VCaP (cell line): ENCODE data around the gene HHAT.

ENCODE experiments used
- H3K27ac ChIP-seq: fragments of 450-650 bp; 2 replicates; pipeline ENCODE4 v1.5.1; 2017
- CTCF ChIP-seq: fragments of 450-650 bp; conservative IDR thresholded peaks from 2 replicates; pipeline ENCODE4 v1.5.1; 2017; ENCODE audit warnings: mild to moderate bottlenecking, moderate library complexity

Gene HHAT

GRCh38 chr1:210685295-210685650, 356.6 kb downstream of the HHAT start:
- H3K27ac ChIP-seq: no peak overlapping the region
- no peak for TF ChIP-seq CTCF

GRCh38 chr1:210686841-210687240, 358.1 kb downstream of the HHAT start:
- H3K27ac ChIP-seq: no peak overlapping the region
- no peak for TF ChIP-seq CTCF

- TF ChIP-seq CTCF: no peak
- no peak overlapping the region for H3K27ac ChIP-seq
Observed at GRCh38 chr1:210687582-210688279, 359.0 kb downstream of the HHAT start.

- no peak for TF ChIP-seq CTCF
Observed at GRCh38 chr1:210688512-210689234, 360.0 kb downstream of the HHAT start.

DNA sequence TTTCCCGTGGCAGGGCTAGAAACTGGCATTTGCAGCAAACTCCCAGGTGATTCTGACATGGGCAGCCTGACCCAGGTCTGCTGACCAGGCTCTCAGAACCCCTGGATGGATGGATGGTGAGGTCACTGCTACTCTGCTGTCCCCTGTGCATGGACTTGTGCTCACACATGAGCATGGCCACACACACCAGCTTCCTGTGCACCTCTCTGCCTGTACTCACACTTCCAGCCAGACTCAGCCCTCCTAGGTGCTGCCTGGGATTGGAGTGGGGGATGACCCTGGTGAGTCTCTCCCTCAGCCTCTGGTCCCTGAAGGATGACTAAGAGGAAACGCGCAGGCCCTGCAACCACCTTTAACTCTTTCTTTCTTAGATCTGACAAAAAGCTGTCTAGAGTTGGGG, 361.1 kb downstream of the HHAT start:
- TF ChIP-seq CTCF: no peak
- no peak overlapping the region for H3K27ac ChIP-seq

More at GRCh38 chr1:210688512-210689234, 360.0 kb downstream of the HHAT start:
- H3K27ac ChIP-seq: no peak overlapping the region

DNA sequence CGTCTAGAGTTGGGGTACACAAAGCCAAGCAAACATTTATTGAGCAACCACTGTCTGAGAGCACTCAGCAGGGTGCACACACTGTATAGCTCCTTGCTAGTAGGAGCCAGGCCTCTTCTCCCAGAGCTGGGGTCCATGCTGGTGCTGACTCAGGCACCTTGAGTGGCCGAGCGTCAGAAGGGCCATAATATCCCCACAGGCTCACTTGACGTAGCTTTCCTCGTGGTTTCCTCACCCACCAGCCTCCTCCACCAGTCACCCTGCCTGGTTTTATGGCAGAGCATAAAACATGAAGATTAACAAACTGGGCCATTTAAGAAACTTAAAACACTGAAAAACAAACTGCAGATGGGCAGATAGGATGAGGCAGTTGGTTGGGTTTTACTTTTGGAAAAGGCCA, 361.5 kb downstream of the HHAT start:
- no peak overlapping the region for H3K27ac ChIP-seq
- no peak for TF ChIP-seq CTCF

DNA sequence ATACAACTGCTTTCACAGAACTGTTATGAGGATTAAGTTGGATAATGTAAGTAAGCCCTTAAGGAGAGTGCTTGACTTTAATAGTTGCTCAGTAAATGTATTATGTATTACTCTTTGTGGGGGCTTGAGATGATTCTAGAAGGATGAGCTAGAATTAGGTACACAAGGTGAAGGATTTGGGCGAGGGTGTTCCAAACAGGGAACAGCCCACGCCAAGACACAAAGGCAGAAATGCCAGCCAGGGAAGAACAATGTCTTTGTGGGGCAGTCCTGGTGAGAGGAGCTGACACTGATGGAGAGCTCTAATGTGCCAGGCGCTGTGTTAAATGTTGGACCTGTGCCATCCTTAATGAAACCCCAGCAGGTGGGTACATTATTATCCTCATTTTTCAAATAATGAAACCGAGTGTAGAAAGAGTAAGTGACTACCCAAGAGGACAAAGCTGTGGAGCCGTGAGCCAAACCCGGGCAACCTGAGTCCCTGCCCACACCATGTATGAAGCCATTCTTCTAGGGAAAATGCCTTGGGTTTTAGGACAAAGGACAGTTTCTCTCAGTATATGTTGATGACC, 362.4 kb downstream of the HHAT start:
- no peak for TF ChIP-seq CTCF

More for the DNA sequence above, 362.4 kb downstream of the HHAT start:
- no peak overlapping the region for H3K27ac ChIP-seq
